Kidney glomerular epithelial cell (primary cell): ENCODE measurements around the gene MFAP4.

Source experiments
- DNase-seq: peaks from one replicate; lab custom pipeline; 2025; lab: John Stamatoyannopoulos, UW

The MFAP4 gene

GRCh38 chr17:19410091-19410490, 23.1 kb upstream of the MFAP4 start:
- no peak for DNase-seq

- DNase-seq = peak; percentile 23
Measured at GRCh38 chr17:19409509-19409908, 22.5 kb upstream of the MFAP4 start.

- DNase-seq = no peak
Measured at GRCh38 chr17:19409066-19409465, 22.1 kb upstream of the MFAP4 start.

- DNase-seq = no peak
Measured at GRCh38 chr17:19408346-19408710, 21.3 kb upstream of the MFAP4 start.

- no peak for DNase-seq
Measured at GRCh38 chr17:19407601-19408345, 20.8 kb upstream of the MFAP4 start.

- DNase-seq = no peak
Measured at GRCh38 chr17:19405114-19405513, 18.1 kb upstream of the MFAP4 start.

GRCh38 chr17:19404264-19404663, 17.3 kb upstream of the MFAP4 start:
- DNase-seq = no peak

GRCh38 chr17:19403021-19403420, 16.0 kb upstream of the MFAP4 start:
- DNase-seq = no peak

- DNase-seq = no peak
Measured at GRCh38 chr17:19402171-19402570, 15.2 kb upstream of the MFAP4 start.

- DNase-seq = no peak
Measured at GRCh38 chr17:19401321-19402010, 14.5 kb upstream of the MFAP4 start.

GRCh38 chr17:19399750-19400450, 12.9 kb upstream of the MFAP4 start:
- DNase-seq = no peak

- DNase-seq = no peak
Measured at GRCh38 chr17:19398301-19399181, 11.6 kb upstream of the MFAP4 start.

- DNase-seq = no peak
Measured at GRCh38 chr17:19397556-19398041, 10.6 kb upstream of the MFAP4 start.

GRCh38 chr17:19392303-19392702, 5.3 kb upstream of the MFAP4 start:
- no peak for DNase-seq

GRCh38 chr17:19391432-19391831, 4.4 kb upstream of the MFAP4 start:
- no peak for DNase-seq

- DNase-seq = no peak
Measured at GRCh38 chr17:19390951-19391350, 4.0 kb upstream of the MFAP4 start.

GRCh38 chr17:19388791-19389785, 2.1 kb upstream of the MFAP4 start:
- DNase-seq = no peak

GRCh38 chr17:19387921-19388521, 1.0 kb upstream of the MFAP4 start:
- DNase-seq = no peak

- DNase-seq = peak; percentile 12
Measured at GRCh38 chr17:19386051-19386929, 700 bp downstream of the MFAP4 start.
